Measurements from ENCODE around the gene OR2H2.

Gene OR2H2

GRCh38 chr6:29593199-29593855, 8.4 kb downstream of the OR2H2 start:
- no peak for DNase-seq

- DNase-seq = no peak
Observed at GRCh38 chr6:29596381-29596900, 11.5 kb downstream of the OR2H2 start.

- DNase-seq = no peak
Observed at GRCh38 chr6:29597184-29597583, 12.3 kb downstream of the OR2H2 start.

- DNase-seq = no peak
Observed at GRCh38 chr6:29598172-29598747, 13.3 kb downstream of the OR2H2 start.

- DNase-seq = no peak
Observed at GRCh38 chr6:29602564-29603361, 17.8 kb downstream of the OR2H2 start.

GRCh38 chr6:29603456-29603855, 18.5 kb downstream of the OR2H2 start:
- no peak for DNase-seq

- DNase-seq = no peak
Observed at GRCh38 chr6:29603930-29604329, 19.0 kb downstream of the OR2H2 start.

- DNase-seq = no peak
Observed at GRCh38 chr6:29608131-29608530, 23.2 kb downstream of the OR2H2 start.

- DNase-seq = no peak
Observed at GRCh38 chr6:29610540-29610939, 25.6 kb downstream of the OR2H2 start.

GRCh38 chr6:29611426-29611825, 26.5 kb downstream of the OR2H2 start:
- DNase-seq = no peak

GRCh38 chr6:29617782-29618554, 33.0 kb downstream of the OR2H2 start:
- DNase-seq = no peak

GRCh38 chr6:29619578-29620160, 34.7 kb downstream of the OR2H2 start:
- DNase-seq = no peak

GRCh38 chr6:29620630-29621029, 35.7 kb downstream of the OR2H2 start:
- DNase-seq = no peak

GRCh38 chr6:29624520-29624961, 39.6 kb downstream of the OR2H2 start:
- no peak for DNase-seq

- no peak for DNase-seq
Observed at GRCh38 chr6:29625337-29625930, 40.5 kb downstream of the OR2H2 start.

- DNase-seq = no peak
Observed at GRCh38 chr6:29626948-29627754, 42.2 kb downstream of the OR2H2 start.

- peak; percentile 84 for DNase-seq
Observed at GRCh38 chr6:29627755-29628418, 43.0 kb downstream of the OR2H2 start.

GRCh38 chr6:29628419-29629281, 43.7 kb downstream of the OR2H2 start:
- DNase-seq = peak; percentile 84

GRCh38 chr6:29629571-29629970, 44.6 kb downstream of the OR2H2 start:
- DNase-seq = no peak

GRCh38 chr6:29630315-29630714, 45.4 kb downstream of the OR2H2 start:
- no peak for DNase-seq
